GM21529 (cell line): ENCODE measurements around the gene SRSF7.
"Not testable (repeated sequence)": the region's sequence is repeated elsewhere in the genome, so short reads cannot be mapped to it uniquely, and the experiment has no call there.

Experiments
- ATAC-seq: cut with Tn5 transposase; IDR thresholded peaks from one replicate; pipeline ENCODE4 v1.9.1; 2021; ENCODE audit not compliant: unreplicated experiment

The SRSF7 gene

DNA sequence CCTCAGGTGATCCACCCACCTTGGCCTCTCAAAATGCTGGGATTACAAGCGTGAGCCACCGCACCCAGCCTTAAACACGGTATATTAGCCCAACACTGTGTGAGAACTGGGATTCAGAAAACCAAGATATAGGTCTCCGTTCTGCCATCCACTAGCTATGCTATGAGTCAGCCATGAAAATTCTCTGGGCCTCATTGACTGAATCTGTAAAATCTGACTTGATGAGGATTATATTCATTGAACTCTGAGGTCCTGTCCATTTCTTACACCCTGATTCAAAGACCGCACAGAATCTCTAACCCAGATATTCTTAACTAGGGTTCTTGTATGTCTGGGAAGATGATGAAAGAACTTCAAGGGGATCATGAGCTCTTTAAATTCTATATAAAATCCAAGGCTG, 47.8 kb downstream of the SRSF7 start:
- not testable (repeated sequence) for ATAC-seq

DNA sequence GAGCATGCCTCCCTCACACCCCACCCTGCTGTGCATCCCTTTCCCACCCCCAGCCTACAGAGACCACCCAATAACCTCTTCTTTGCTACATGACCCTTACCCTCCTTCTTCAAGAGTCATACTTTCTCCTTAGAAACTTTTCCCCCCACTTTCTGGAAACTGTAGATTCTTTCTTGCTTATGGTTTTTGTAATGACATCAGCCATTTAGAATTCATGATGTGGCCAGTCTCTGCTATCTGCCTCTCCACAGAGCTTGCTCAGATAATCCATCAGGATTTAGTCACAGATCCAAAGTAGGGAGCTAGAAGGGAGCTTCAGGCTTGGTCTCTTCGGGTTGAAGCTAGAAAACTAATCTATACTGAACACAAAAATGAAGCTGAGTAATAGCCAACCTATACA, 48.7 kb downstream of the SRSF7 start:
- ATAC-seq, result no peak

DNA sequence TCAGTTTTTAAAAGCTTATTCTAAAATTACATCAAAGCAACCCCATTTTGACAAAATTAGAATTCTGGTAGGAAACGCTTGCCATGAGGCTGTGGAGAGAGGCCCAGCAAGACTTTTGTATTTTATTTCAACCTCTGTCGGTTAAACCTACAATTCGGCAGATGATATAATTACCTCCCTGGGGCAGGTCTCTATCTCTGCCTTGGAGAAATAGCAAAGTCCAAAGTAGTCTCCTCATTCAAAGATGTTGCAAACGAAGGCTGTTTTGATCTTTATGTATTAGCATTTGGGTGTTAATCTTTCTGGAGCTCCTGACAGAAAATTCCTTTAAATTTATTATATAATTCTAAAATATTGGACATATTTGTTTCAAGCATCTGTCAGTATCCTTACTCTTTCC, 49.6 kb downstream of the SRSF7 start:
- no peak for ATAC-seq

DNA sequence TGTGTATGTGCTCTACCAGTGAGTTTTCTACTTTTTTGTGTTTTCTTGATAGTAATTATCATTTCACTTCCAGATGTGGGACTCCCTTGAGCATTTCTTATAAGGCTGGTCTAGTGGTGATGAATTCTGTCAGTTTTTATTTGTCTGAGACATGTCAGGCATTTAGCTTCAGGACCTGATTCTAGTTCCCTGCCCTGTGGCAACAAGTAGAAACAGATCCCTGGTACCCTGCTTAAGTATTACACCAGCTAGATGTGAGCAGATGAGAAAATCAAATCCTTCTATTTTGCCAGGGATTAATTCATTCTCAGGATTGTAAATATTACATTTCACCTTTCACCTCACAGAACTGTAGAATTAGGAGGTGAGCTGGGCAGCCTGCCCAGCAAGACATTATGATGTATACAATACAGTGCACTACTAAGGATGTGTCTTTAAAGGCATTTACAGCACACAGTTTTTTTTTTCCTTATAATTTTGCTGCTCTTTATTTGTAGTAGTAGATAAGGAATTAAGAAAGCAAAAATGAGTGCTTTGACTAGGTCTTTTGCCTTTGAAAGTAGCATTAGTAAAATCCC, 50.2 kb downstream of the SRSF7 start:
- ATAC-seq, result no peak

GRCh38 chr2:38700113-38700785, 50.9 kb downstream of the SRSF7 start:
- no peak for ATAC-seq

DNA sequence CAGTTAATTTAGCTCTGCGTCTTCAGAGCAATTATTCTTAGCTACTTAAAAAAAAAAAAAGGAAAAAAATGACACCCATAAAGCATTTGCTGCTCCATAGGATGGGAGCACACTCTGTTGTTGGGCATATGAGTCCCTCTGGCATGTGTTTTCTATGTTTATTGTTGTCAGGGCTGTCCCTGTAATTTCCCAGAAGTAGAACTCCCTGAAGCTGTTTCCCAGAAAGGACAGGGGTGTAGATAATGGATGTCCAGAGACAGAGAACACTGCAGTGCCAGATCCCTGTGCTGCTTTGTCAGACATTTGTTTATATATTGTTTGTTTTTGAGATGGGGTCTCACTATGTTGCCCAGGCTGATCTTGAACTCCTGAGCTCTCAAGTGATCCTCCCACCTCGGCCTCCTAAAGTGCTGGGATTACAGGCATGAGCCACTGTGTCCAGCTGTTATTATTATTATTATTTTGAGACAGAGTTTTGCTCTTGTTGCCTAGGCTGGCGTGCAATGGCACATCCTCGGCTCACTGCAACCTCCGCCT, 52.6 kb downstream of the SRSF7 start:
- no peak for ATAC-seq

DNA sequence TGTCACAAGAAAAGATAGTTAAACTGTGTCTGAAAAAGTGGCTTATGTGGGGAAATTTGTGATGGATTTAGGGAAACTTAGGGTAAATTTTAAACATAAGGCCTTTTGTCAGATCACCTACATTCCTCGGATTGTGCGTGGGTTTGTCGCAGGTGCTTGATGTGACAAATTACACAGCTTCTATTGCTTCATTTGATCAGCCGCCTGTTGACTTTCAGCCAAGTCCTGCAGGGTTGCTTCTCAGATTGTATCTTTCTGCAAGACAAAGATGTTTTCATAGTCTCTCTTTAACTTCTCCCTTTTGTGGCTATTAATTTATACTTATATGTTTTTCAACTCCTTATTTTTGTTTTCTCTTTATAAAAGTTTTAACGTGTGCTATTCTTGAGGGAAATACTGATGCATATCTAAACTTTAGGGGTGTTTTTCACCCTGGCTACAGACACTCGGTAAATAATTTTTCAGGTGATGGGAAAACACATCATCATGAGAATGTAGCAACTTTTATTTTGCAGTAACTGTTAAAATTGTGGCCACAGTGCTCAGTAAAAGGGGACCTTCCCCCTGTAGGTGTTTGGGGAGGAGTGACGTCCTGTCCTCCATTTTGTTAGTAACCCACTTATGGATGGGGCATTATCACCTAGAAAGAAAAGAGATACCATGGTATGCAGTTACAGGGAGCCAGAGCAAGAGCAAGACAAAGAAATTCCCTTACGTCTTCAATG, 53.9 kb downstream of the SRSF7 start:
- ATAC-seq, result no peak
